Suprapubic skin (tissue), 4 donors: ENCODE data around the gene TWSG1.

Experiments
- CTCF ChIP-seq, 2 donors: fragments of 200-600 bp in 1 of 2; fragments of 450-650 bp in 1 of 2; sonication (generic) in 1 of 2; IDR thresholded peaks; one replicate each; pipeline ENCODE4 v1.5.1; 2016 to 2019; ENCODE audit warnings: antibody characterized with exemption in 2 of 2, mild to moderate bottlenecking in 1 of 2, moderate library complexity in 1 of 2
- EP300 ChIP-seq: sonication (generic); formaldehyde crosslinking; IDR thresholded peaks from one replicate; pipeline ENCODE4 v1.6.1; 2017; ENCODE audit warnings: antibody characterized with exemption
- POLR2A ChIP-seq, 2 donors: fragments of 450-650 bp; IDR thresholded peaks; one replicate each; pipeline ENCODE4 v1.6.1; 2017; ENCODE audit warnings: antibody characterized with exemption in 2 of 2, mild to moderate bottlenecking in 2 of 2, moderate library complexity in 2 of 2
- POLR2AphosphoS5 ChIP-seq, 3 donors: sonication (generic); formaldehyde crosslinking; IDR thresholded peaks; one replicate each; pipeline ENCODE4 v1.6.1; 2017; ENCODE audit warnings: antibody characterized with exemption in 3 of 3

GRCh38 chr18:9428862-9429661, 94.5 kb downstream of the TWSG1 start:
- TF ChIP-seq CTCF (IDR thresholded peaks at IDR 0.05) (no peak), POLR2A (IDR thresholded peaks at IDR 0.05) (no peak), POLR2AphosphoS5 (IDR thresholded peaks at IDR 0.05) (peak in 1 of 3 donors; percentile 33), EP300 (no peak)
